Uterus (tissue), 4 donors: Measurements from ENCODE around the gene SPATA3. TPM values are rescaled to one million over a fixed set of nuclear protein-coding genes. Genes with fewer than 3 reads are reported as not detected.

Experiments
- DNase-seq, 2 donors: peaks; one replicate each; pipeline ENCODE4 v3.0.0-alpha.2; 2019 to 2020
- H3K27ac ChIP-seq, 2 donors: fragments of 200-600 bp; sonication (generic); 1 replicate in 1 of 2; 2 replicates in 1 of 2; pipeline ENCODE4 v1.5.1; 2016 to 2018
- H3K27me3 ChIP-seq, 2 donors: fragments of 200-600 bp; sonication (generic); one replicate each; pipeline ENCODE4 v1.5.1; 2018 to 2019; ENCODE audit warnings: control low read depth in 1 of 2
- H3K36me3 ChIP-seq, 2 donors: fragments of 200-600 bp; sonication (generic); one replicate each; pipeline ENCODE4 v1.5.1; 2019; ENCODE audit warnings: control low read depth in 1 of 2
- H3K4me1 ChIP-seq, 2 donors: fragments of 200-600 bp; sonication (generic); one replicate each; pipeline ENCODE4 v1.5.1; 2018 to 2019; ENCODE audit warnings: control low read depth in 1 of 2
- H3K4me3 ChIP-seq, 2 donors: fragments of 200-600 bp; sonication (generic); 1 replicate in 1 of 2; 2 replicates in 1 of 2; pipeline ENCODE4 v1.5.1; 2018 to 2019; ENCODE audit warnings: mild to moderate bottlenecking in 1 of 2
- H3K9me3 ChIP-seq, 2 donors: fragments of 200-600 bp; sonication (generic); one replicate each; pipeline ENCODE4 v1.5.1; 2019; ENCODE audit warnings: control low read depth in 1 of 2
- CTCF ChIP-seq, 4 experiments: fragments of 200-600 bp in 2 of 4; fragments of 450-650 bp in 2 of 4; sonication (generic) in 2 of 4; IDR thresholded peaks; one replicate each; pipeline ENCODE4 v1.5.1; 2016 to 2019; ENCODE audit warnings: antibody characterized with exemption in 4 of 4, mild to moderate bottlenecking in 2 of 4, moderate library complexity in 1 of 4
- POLR2A ChIP-seq, 2 donors: fragments of 450-650 bp; IDR thresholded peaks; one replicate each; pipeline ENCODE4 v1.6.1; 2016; ENCODE audit warnings: antibody characterized with exemption in 2 of 2, mild to moderate bottlenecking in 1 of 2, moderate library complexity in 1 of 2
- intact Hi-C: fragments of 100-400 bp; cut with DNase I; formaldehyde crosslinking; loops from one replicate; pipeline ENCODE4 v1.15.1; 2023; ENCODE audit warnings: low total_unique reads
- total RNA-seq, 4 donors: library from RNA; depleted of rRNA in 3 of 4; stranded (reverse); fragments of >200 nt in 3 of 4; gene quantifications; one replicate each; pipeline versions ENCODE4 v1.1.0 to v1.2.4, GENCODE V29; 2014 to 2023
- donor health status: DM: yes; HTN: yes; CAD: no.

The SPATA3 gene
- total RNA-seq, 4 donors from 2014 or later, result not detected

- no peak for DNase-seq
- no peaks in the 10 kb centered on the region for H3K36me3 ChIP-seq
- TF ChIP-seq CTCF (IDR thresholded peaks at IDR 0.05) (no peak), POLR2A (IDR thresholded peaks at IDR 0.05) (no peak)
- no peak within 1 kb of the TSS for H3K4me3 ChIP-seq
- H3K9me3 ChIP-seq, result no peaks in the 10 kb centered on the region
- H3K27me3 ChIP-seq, result peaks cover 0 to 16% of the 10 kb centered on the region in 2 donors
- no peak within 1 kb of the TSS for H3K27ac ChIP-seq
- H3K4me1 ChIP-seq, result no peaks in the 10 kb centered on the region
- intact Hi-C loops, result no loop called here
Measured at GRCh38 chr2:231037202-231037730, 41.3 kb downstream of the SPATA3 start, which contains the start of gene C2orf72. Gene C2orf72 (plus strand): TSS chr2:231037523. CDS start chr2:231037566, 43 bp downstream.

- no peak for DNase-seq
- Histone ChIP-seq H3K4me1 (no peaks in the 10 kb centered on the region), H3K27ac (no peak overlapping the region), H3K9me3 (no peaks in the 10 kb centered on the region), H3K36me3 (no peaks in the 10 kb centered on the region), H3K4me3 (no peak overlapping the region), H3K27me3 (peaks cover 0 to 16% of the 10 kb centered on the region in 2 donors)
- intact Hi-C loops, result no loop called here
- TF ChIP-seq POLR2A (IDR thresholded peaks at IDR 0.05) (no peak), CTCF (IDR thresholded peaks at IDR 0.05) (no peak)
Measured at GRCh38 chr2:231037731-231038482, 42.0 kb downstream of the SPATA3 start.

GRCh38 chr2:231038483-231039293 lies 42.8 kb downstream of the SPATA3 start:
- H3K9me3 ChIP-seq, result no peaks in the 10 kb centered on the region
- no peak overlapping the region for H3K27ac ChIP-seq
- H3K27me3 ChIP-seq, result peaks cover 0 to 16% of the 10 kb centered on the region in 2 donors
- TF ChIP-seq CTCF (IDR thresholded peaks at IDR 0.05) (no peak), POLR2A (IDR thresholded peaks at IDR 0.05) (no peak)
- intact Hi-C loops, result no loop called here
- H3K36me3 ChIP-seq, result no peaks in the 10 kb centered on the region
- DNase-seq, result no peak
- no peak overlapping the region for H3K4me3 ChIP-seq
- H3K4me1 ChIP-seq, result no peaks in the 10 kb centered on the region

GRCh38 chr2:231039294-231039664 lies 43.4 kb downstream of the SPATA3 start:
- DNase-seq, result no peak
- Histone ChIP-seq H3K4me1 (no peaks in the 10 kb centered on the region), H3K27me3 (peaks cover 0 to 16% of the 10 kb centered on the region in 2 donors), H3K4me3 (no peak overlapping the region), H3K9me3 (no peaks in the 10 kb centered on the region), H3K36me3 (no peaks in the 10 kb centered on the region), H3K27ac (no peak overlapping the region)
- TF ChIP-seq POLR2A (IDR thresholded peaks at IDR 0.05), result no peak
- TF ChIP-seq CTCF (IDR thresholded peaks at IDR 0.05), result no peak
- intact Hi-C loops, result no loop called here
